HEK293T (cell line): ENCODE data around the gene APOL2.

Source experiments
- ARNT ChIP-seq: fragments of 450-650 bp; IDR thresholded peaks from 2 replicates; pipeline ENCODE4 v1.6.1; 2017; ENCODE audit warnings: mild to moderate bottlenecking
- BHLHE40 ChIP-seq: fragments of 450-650 bp; IDR thresholded peaks from 2 replicates; pipeline ENCODE4 v1.6.1; 2016; ENCODE audit warnings: mild to moderate bottlenecking, moderate library complexity, borderline replicate concordance
- CTBP1 ChIP-seq: fragments of 450-650 bp; IDR thresholded peaks from 2 replicates; pipeline ENCODE4 v1.6.1; 2016; ENCODE audit warnings: borderline replicate concordance
- FOXA1 ChIP-seq: fragments of 450-650 bp; IDR thresholded peaks from 2 replicates; pipeline ENCODE4 v1.6.1; 2016; ENCODE audit warnings: mild to moderate bottlenecking
- FOXM1 ChIP-seq: fragments of 450-650 bp; IDR thresholded peaks from 2 replicates; pipeline ENCODE4 v1.6.1; 2017; ENCODE audit warnings: mild to moderate bottlenecking, borderline replicate concordance
- NFRKB ChIP-seq: fragments of 450-650 bp; IDR thresholded peaks from 2 replicates; pipeline ENCODE4 v1.6.1; 2016; ENCODE audit warnings: mild to moderate bottlenecking, moderate library complexity
- SP1 ChIP-seq: fragments of 450-650 bp; IDR thresholded peaks from 2 replicates; pipeline ENCODE4 v1.6.1; 2017
- TARDBP ChIP-seq: fragments of 450-650 bp; IDR thresholded peaks from 2 replicates; pipeline ENCODE4 v1.6.1; 2016

DNA sequence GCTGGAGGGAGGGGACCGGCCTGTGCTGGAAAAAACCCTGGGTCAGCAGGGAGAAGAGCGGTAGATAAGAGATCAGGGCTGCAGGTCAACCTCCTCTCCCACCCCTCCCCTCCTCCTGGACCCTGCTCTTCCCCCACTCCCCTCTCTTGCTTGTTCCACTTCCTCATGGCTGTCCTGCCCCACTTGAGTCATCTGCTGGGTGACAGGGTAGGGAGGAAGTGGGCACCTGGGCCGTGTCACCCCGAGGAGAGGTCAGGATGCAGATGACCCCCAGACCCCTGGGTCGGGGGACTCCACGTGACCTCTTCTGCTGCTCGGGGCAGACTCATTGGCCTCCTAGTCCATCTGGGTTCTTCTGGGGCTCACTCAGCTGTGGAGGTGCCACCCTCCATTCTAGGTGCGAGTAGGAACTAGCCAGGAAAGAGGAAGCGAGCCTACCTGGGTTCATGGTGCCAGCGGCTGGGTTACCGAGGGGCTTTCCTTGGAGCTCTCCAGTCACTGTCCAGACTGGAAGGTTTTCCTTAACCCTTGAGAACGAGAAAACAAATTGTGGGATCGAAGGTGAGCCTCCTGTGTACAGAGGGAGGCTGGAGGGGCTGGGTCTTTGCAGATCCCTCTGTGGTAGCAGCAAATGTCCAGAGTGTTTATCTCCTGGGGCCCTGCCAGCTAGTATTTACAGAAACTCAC, 6.5 kb downstream of the APOL2 start:
- TF ChIP-seq TARDBP: no peak
- no peak for TF ChIP-seq BHLHE40
- no peak for TF ChIP-seq FOXA1
- TF ChIP-seq NFRKB: no peak
- no peak for TF ChIP-seq ARNT
- TF ChIP-seq FOXM1: no peak
- no peak for TF ChIP-seq SP1
- no peak for TF ChIP-seq CTBP1
